Sigmoid colon (tissue), 4 donors: ENCODE data around the gene TBC1D16.

Experiments used
- POLR2A ChIP-seq, 2 donors: fragments of 450-650 bp; IDR thresholded peaks; one replicate each; pipeline ENCODE4 v1.6.1; 2016; ENCODE audit warnings: antibody characterized with exemption in 2 of 2, mild to moderate bottlenecking in 2 of 2, moderate library complexity in 2 of 2
- POLR2AphosphoS5 ChIP-seq, 4 donors: sonication (generic); formaldehyde crosslinking; IDR thresholded peaks; one replicate each; pipeline ENCODE4 v1.6.1; 2017; ENCODE audit warnings: antibody characterized with exemption in 4 of 4
- TF ChIP-seq, protein P1 (sequence below), 4 experiments: fragments of 450-650 bp in 3 of 4; fragments of 200-600 bp in 1 of 4; IDR thresholded peaks; one replicate each; pipeline ENCODE4 v1.5.1; 2016 to 2019; ENCODE audit warnings: antibody characterized with exemption in 4 of 4, mild to moderate bottlenecking in 3 of 4, moderate library complexity in 2 of 4

DNA sequence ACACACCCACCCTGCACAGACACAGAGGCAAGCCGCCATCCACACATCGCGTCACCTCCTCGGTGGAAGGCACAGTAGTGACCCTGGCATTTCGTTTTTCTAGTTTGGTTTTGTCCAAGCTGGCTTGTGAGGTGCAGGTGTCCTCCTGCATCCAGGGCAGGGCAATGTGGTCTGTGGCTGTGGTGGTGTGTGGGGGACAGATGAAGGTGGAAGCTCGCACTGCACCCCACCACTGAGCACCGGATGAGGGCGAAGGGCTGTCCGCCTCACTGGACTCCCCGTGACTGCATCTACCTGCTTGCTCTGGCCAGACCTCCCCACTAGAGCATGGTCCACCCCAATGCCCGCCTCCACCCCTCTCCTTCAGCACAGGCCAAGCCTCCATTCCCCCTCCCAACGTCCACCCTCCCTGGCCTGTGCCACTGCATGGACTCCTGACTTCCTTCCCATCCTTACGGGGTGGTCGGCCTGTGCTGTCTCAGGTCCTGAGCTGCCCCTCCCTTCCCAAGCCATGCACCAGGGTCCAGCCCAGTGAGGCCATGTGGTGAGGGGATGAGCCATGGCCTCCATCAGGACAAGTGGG is 117.7 kb downstream of the TBC1D16 start:
- TF ChIP-seq, protein P1, sequence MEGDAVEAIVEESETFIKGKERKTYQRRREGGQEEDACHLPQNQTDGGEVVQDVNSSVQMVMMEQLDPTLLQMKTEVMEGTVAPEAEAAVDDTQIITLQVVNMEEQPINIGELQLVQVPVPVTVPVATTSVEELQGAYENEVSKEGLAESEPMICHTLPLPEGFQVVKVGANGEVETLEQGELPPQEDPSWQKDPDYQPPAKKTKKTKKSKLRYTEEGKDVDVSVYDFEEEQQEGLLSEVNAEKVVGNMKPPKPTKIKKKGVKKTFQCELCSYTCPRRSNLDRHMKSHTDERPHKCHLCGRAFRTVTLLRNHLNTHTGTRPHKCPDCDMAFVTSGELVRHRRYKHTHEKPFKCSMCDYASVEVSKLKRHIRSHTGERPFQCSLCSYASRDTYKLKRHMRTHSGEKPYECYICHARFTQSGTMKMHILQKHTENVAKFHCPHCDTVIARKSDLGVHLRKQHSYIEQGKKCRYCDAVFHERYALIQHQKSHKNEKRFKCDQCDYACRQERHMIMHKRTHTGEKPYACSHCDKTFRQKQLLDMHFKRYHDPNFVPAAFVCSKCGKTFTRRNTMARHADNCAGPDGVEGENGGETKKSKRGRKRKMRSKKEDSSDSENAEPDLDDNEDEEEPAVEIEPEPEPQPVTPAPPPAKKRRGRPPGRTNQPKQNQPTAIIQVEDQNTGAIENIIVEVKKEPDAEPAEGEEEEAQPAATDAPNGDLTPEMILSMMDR (IDR thresholded peaks at IDR 0.05), result no peak
- TF ChIP-seq POLR2A (IDR thresholded peaks at IDR 0.05) (no peak), POLR2AphosphoS5 (IDR thresholded peaks at IDR 0.05) (no peak)
